SU-DHL-6 (cell line): ENCODE results near the gene CCDC200.

Source experiments
- EZH2phosphoT487 ChIP-seq: fragments of 200-600 bp; sonication (generic), shearing (Covaris generic); conservative IDR thresholded peaks from 2 replicates; pipeline ENCODE4 v1.6.1; 2018; ENCODE audit warnings: mild to moderate bottlenecking, antibody characterized with exemption, low read length, moderate library complexity, mixed read lengths
- TF ChIP-seq, protein P1 (sequence below): fragments of 200-600 bp; sonication (generic); IDR thresholded peaks from one replicate; pipeline ENCODE4 v1.5.1; 2017; ENCODE audit warnings: antibody characterized with exemption, mild to moderate bottlenecking, low read length, moderate library complexity; ENCODE audit not compliant: insufficient read depth, poor library complexity, severe bottlenecking

DNA sequence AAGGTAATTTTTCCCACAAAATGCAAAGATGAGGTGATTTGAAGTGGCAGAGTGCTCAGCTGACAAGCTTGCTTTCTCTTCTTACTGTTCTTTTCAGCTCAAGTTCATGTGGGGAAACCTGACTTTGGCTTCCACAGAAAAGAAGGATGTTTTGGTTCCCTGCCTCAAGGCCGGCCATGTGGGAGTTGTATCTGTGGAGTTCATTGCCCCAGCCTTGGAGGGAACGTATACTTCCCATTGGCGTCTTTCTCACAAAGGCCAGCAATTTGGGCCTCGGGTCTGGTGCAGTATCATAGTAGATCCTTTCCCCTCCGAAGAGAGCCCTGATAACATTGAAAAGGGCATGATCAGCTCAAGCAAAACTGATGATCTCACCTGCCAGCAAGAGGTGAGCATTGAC, 35.2 kb downstream of the CCDC200 start:
- TF ChIP-seq, protein P1, sequence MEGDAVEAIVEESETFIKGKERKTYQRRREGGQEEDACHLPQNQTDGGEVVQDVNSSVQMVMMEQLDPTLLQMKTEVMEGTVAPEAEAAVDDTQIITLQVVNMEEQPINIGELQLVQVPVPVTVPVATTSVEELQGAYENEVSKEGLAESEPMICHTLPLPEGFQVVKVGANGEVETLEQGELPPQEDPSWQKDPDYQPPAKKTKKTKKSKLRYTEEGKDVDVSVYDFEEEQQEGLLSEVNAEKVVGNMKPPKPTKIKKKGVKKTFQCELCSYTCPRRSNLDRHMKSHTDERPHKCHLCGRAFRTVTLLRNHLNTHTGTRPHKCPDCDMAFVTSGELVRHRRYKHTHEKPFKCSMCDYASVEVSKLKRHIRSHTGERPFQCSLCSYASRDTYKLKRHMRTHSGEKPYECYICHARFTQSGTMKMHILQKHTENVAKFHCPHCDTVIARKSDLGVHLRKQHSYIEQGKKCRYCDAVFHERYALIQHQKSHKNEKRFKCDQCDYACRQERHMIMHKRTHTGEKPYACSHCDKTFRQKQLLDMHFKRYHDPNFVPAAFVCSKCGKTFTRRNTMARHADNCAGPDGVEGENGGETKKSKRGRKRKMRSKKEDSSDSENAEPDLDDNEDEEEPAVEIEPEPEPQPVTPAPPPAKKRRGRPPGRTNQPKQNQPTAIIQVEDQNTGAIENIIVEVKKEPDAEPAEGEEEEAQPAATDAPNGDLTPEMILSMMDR, result no peak
- no peak for TF ChIP-seq EZH2phosphoT487
